HG02588 (cell line): ENCODE measurements around the gene PRH1.

ENCODE experiments used
- ATAC-seq: cut with Tn5 transposase; IDR thresholded peaks from one replicate; pipeline ENCODE4 v1.9.1; 2021; ENCODE audit warnings: mild to moderate bottlenecking, moderate library complexity; ENCODE audit not compliant: unreplicated experiment

PRH1 gene

GRCh38 chr12:10884086-10884725, at the start of gene PRH1:
PRH1 (minus strand) TSS chr12:10884255; CDS start chr12:10884217, 38 bp downstream.
- ATAC-seq, result no peak

GRCh38 chr12:10928746-10929286, 44.8 kb upstream of the PRH1 start, which contains the start of gene PRH2:
PRH2 (plus strand) TSS chr12:10929236; CDS start chr12:10929274, 38 bp downstream.
- ATAC-seq, result no peak

DNA sequence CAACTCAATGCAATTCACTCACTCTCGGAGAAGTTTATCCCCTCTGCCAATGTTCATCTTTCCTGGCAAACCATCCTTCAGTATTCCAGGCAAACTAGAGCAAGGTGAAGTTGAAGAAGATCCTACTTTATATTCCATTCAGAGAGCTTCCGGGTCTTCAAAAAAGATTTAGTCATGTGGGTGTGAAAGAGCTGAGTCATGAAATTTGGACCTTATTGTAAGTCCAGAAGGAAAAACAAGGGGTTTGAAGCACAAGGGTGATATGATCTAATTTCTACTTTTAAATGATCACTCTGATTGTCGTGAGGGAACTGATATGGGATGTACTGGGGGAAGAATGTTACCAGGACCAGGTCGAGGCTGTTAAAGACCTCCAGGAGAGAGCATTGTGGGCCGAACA, 42.2 kb upstream of the PRH1 start:
- no peak for ATAC-seq

GRCh38 chr12:10919809-10920208, 35.8 kb upstream of the PRH1 start:
- no peak for ATAC-seq

DNA sequence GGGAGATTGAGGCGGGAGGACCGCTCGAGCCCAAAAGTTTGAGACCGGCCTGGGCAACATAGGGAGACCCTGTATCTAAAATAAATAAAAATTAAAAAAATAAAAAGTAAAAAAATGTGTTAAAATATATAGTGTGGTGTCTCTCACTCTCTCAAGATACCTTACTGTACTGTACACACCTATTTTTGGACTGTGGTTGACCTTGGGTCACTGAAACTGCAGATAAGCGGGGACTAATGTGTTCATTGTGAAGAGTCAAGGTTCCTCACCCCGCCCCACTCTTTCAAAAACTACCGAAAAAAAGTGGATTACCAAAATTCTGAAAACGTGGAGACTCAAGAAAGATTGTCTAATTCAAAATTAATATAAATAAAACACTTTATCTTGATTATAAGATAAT, 26.3 kb upstream of the PRH1 start:
- no peak for ATAC-seq

GRCh38 chr12:10909462-10909861, 25.4 kb upstream of the PRH1 start, which contains the start of gene TAS2R13:
TAS2R13 (minus strand) TSS chr12:10909562; CDS start chr12:10909298, 264 bp downstream.
- ATAC-seq, result no peak

GRCh38 chr12:10904686-10905085, 20.6 kb upstream of the PRH1 start:
- ATAC-seq, result no peak

DNA sequence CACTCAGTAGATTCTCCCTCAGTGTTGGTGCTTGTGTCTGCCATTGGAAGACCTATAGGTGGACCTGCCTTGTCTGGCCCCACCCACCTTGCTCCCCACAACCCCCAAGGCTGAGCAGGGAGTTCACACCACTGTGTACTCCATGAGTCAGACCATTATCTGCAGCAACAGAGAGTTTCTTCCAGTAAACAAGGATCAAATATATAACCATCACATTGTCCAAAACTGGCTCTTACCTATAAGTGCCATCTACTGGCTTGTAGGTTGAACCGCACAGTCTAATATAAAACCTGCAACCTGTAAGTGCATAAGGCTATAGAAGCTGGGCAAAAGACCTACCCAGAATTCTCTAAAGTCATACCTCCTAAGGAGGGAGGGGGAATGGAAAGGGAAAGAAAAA, 17.4 kb upstream of the PRH1 start:
- ATAC-seq, result no peak

GRCh38 chr12:10900972-10901371, 16.9 kb upstream of the PRH1 start:
- ATAC-seq, result no peak

- no peak for ATAC-seq
Observed at GRCh38 chr12:10900530-10900929, 16.5 kb upstream of the PRH1 start.

- no peak for ATAC-seq
Observed at GRCh38 chr12:10896854-10897253, 12.8 kb upstream of the PRH1 start.

DNA sequence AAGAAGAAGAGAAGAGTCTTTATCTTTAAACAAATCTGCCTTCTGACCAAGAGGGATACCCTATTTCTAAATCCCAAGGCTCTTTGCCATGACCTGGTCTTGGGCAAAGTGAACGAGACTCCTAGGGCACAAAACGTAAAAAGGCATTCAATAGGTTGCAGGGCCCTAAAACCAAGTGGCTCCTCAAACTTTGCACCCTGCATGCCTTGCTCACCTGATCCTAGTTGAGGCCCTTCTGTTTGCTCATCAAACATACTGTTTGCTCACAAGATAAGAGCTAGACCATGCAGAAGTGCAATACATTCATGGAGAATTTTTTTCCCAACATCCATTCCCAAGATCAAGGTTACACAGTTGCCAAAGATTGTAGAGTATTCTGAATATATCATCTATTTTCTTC, 7.9 kb upstream of the PRH1 start:
- no peak for ATAC-seq

DNA sequence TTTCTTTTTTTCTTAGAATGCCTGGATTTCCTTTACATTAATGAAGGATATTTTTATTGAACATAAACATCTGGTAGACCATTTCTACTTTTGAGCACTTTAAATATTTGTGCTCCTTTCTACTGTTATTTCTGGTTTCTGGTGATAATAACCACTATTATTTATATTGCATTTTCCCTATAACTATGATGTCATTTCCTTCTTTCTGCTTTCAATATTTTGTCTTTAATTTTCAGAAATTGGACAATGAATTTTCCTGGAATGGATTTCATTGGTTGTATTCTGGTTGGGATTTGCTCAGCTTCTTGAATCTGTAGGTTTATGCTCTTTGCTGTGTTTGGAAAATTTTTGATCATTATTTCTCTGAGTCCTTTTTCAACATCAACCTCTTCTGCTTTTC, 5.2 kb upstream of the PRH1 start:
- no peak for ATAC-seq

- ATAC-seq, result no peak
Observed at GRCh38 chr12:10873378-10873777, 10.7 kb downstream of the PRH1 start.

- no peak for ATAC-seq
Observed at GRCh38 chr12:10867381-10867780, 16.7 kb downstream of the PRH1 start.

GRCh38 chr12:10863512-10864218, 20.4 kb downstream of the PRH1 start:
- no peak for ATAC-seq

DNA sequence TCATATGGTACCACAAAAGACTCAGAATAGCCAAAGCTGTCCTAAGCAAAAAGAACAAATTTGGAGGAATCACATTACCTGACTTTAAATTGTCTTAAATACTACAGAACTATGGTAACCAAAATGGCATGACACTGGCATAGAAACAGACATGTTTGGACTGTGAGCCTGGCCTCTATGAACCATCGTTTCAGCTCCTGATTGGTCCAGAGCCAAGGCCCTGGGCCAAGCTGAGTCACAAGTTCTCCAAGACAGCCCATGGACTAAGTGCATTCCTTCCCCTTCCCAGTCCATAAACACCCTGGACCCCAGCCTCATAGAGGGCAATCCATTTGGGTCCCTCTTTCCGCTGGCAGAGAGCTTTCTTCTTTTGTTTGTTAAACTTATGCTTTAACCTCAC, 22.7 kb downstream of the PRH1 start:
- no peak for ATAC-seq

- no peak for ATAC-seq
Observed at GRCh38 chr12:10855807-10856206, 28.2 kb downstream of the PRH1 start.

GRCh38 chr12:10853776-10854175, 30.3 kb downstream of the PRH1 start:
- ATAC-seq, result no peak

GRCh38 chr12:10851243-10851858, 32.7 kb downstream of the PRH1 start:
- no peak for ATAC-seq

GRCh38 chr12:10849425-10849878, 34.6 kb downstream of the PRH1 start, which contains the start of gene PRR4:
PRR4 (minus strand) TSS chr12:10849475; CDS start chr12:10849437, 38 bp downstream.
- no peak for ATAC-seq
